ENCODE measurements around the gene CABP2.
A peak's percentile ranks its signal among the peaks of the same experiment; 100 is the strongest.
"Not testable (repeated sequence)": the region's sequence is repeated elsewhere in the genome, so short reads cannot be mapped to it uniquely, and the experiment has no call there.

The CABP2 gene

GRCh38 chr11:67493548-67494370 is 29.5 kb downstream of the CABP2 start:
- DNase-seq = no peak

DNA sequence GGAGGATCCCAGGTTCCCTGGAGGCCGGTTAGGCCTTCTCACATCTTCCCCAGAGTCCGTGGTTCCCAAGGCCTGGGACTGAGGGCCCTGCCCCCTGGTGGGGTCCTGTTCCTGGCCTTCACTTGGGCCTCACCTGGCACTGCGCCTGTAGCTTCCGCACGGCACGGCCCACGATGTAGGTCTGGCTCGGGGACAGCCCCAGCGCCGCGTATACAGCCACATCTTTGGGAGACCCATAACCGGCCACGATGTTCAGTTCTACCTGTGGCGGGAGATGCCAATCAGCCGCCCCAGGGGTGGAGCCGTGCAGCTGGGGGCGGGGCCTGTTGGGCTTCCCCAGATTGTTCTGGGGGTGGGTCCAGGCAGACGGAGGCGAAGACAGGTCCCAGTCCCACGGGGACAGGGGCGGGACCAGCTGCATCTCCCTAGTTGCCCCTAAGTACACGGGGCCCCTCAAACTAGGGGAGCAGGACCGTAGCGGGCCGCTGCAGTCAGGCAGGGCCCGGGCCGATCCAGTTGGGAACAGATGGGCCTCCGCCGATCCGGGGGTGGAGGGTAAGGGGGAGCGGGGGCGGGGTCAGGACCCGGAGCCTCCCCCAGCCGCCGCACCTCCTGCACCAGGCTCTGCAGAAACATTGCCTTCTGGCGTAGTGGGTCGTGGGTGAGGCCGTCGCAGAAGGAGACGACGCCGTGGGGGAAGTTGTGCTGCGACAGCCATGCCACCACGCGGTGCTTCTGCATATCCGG is 30.3 kb downstream of the CABP2 start:
- no peak for DNase-seq

- no peak for DNase-seq
Observed at GRCh38 chr11:67492069-67492727, 31.0 kb downstream of the CABP2 start.

DNA sequence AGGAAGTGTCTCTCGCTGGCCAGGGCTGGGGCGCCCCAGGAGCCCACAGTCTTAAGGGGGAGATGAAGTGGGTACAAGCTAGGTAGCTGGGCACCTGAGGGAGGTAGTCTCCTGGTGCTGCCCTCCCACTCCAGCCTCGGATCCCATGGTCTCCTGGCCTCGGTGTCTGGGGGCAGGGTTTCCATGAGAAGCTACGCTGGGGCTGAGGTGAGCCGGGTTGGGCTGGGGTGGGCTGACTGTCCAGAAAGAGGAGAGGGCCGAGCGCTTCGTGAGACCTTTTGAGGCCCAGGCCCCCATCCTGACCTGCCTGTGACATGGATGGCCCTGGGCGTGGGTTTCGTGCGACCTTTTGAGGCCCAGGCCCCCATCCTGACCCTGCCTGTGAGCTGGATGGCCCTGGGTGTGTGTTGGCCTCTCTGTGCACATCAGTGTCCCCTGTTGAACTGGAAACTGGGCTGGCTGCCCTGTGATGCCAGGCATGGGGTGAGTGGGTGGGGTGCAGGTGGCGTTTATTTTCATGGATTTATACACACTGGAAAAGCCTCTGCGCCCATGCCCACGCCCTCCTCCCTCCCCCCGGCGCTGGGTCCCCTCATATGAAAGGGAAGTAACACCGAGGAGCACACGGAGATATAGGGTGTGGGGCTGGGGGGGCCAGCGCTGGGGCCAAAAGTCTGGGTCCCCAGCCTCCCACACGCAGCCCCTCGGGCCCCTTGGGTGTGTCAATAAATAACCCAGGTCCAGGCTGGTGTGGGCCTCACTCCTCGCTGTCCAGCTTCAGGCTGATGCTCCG is 31.8 kb downstream of the CABP2 start:
- no peak for DNase-seq

DNA sequence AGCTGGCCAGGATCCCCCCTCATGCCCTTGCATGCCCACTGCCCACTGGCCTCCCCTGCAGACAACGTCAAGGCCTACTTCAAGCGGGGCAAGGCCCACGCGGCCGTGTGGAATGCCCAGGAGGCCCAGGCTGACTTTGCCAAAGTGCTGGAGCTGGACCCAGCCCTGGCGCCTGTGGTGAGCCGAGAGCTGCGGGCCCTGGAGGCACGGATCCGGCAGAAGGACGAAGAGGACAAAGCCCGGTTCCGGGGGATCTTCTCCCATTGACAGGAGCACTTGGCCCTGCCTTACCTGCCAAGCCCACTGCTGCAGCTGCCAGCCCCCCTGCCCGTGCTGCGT is 32.5 kb downstream of the CABP2 start:
- DNase-seq = no peak

- no peak for DNase-seq
Observed at GRCh38 chr11:67489885-67490726, 33.1 kb downstream of the CABP2 start.

DNA sequence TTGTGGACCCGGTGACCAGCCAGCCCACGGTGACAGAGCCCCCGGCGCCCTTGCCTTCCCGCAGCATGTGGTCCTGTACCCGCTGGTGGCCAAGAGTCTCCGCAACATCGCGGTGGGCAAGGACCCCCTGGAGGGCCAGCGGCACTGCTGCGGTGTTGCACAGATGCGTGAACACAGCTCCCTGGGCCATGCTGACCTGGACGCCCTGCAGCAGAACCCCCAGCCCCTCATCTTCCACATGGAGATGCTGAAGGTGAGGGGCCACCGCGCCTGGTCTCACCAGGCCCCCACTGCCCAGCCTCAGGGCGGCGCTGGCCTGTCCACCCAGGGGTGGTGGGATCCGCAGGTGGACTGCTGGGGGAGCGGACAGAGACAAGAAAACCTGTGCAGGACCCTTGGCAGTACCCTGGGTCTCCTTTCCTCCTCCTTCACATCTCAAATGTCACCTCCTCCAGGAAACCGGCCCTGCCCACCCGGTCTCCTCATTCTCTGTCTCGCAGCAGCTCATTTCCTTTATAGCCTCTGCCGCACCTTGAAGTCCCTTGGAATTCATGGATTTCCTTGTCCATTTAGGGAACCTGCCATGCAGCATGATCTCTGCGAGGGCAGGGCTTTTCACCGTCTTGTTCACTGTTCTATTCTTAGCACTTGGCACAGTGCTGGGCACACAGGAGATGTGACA is 33.9 kb downstream of the CABP2 start:
- no peak for DNase-seq

DNA sequence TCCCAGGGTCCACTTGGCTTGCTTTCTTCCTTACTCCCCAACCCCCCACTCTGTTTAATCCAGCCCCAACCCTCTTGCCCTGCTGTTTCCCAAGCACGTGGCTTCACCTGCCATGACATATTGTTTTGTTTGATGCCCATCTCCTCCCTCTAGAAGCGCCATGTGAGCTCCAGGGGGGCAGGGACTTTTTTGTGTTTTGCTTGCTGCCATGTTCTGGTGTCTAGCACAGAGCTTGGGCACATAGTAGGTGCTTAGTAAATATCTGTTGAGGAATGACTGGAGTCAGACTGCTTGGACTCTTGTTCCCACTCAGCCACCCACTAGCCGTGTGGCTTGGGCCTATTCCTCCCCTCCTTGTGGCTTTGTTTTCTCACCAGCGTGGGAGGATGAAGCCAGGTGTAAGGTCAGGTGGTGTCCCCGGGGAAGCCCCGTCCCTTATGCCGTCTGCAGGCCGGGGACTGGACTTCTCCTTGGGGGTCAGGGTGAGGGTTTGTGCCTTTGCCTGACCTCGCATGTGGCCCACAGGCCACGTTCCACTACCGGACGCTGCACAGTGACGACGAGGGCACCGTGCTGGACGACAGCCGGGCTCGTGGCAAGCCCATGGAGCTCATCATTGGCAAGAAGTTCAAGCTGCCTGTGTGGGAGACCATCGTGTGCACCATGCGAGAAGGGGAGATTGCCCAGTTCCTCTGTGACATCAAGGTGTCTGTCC is 36.6 kb downstream of the CABP2 start:
- DNase-seq = no peak

GRCh38 chr11:67485873-67486361 is 37.3 kb downstream of the CABP2 start:
- DNase-seq = not testable (repeated sequence)

DNA sequence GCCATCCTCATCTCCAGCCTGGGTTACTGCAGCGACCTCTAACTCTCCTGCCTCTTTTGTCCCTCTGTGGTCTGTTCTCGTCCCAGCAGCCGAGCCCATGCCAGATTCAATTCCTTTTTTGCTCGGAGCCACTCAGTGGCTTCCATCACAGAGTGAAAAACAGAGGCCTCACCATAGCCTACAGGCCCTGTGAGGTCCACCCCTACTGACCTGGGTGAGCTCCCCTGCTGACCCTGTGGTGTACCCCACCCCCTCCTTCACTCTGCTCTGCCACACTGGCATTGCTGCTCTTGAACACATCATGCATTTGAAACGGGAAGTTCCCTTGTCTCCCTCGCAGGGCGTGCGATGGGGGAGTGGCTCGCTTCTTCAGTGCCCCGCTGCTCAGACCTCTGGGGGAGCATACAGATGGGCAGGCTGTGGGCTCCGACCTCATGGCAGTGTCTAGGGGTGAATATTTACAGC is 38.4 kb downstream of the CABP2 start:
- DNase-seq = peak in 3 of 4 experiments; percentile 28 to 42 (median 40)

GRCh38 chr11:67483831-67484665 is 39.2 kb downstream of the CABP2 start:
- no peak for DNase-seq

- DNase-seq = peak; percentile 87 to 96 (median 94)
Observed at GRCh38 chr11:67482827-67483798, 40.1 kb downstream of the CABP2 start, which contains the start of gene AIP. AIP (plus strand) TSS chr11:67483026; CDS start chr11:67483159, 133 bp downstream.

GRCh38 chr11:67482275-67482826 is 40.9 kb downstream of the CABP2 start:
- no peak for DNase-seq

GRCh38 chr11:67477344-67478050 is 45.7 kb downstream of the CABP2 start:
- not testable (repeated sequence) for DNase-seq

DNA sequence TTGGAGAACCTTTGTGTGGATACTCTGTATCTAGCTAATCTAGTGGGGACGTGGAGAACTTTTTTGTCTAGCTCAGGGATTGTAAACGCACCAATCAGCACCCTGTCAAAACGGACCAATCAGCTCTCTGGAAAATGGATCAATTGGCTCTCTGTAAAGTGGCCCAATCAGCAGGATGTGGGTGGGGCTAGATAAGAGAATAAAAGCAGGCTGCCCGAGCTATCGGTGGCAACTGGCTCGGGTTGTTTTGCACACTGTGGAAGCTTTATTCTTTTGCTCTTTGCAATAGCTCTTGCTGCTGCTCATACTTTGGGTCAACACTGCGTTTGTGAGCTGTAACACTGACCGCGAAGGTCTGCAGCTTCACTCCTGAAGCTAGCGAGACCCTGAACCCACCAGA is 46.6 kb downstream of the CABP2 start:
- not testable (repeated sequence) for DNase-seq

GRCh38 chr11:67472882-67473281 is 50.4 kb downstream of the CABP2 start:
- DNase-seq = no peak
